PC-3 (cell line): ENCODE data around the gene FRA10AC1. TPM values are rescaled to one million over a fixed set of nuclear protein-coding genes. Genes with fewer than 3 reads are reported as not detected.

Experiments used
- ATAC-seq: fragments of 200-7000 bp; cut with Tn5 transposase; 2 replicates; pipeline ENCODE4 v1.9.1; 2020; ENCODE audit warnings: mild to moderate bottlenecking, moderate library complexity
- BruUV-seq: library from RNA; stranded (reverse); fragments of 400-500 nt; replicated peaks from 2 replicates; lab custom pipeline; 2021; lab: Mats Ljungman, UMichigan
- CTCF ChIA-PET: fragments of 300-600 bp; sonication (Branson Sonifier 250); formaldehyde crosslinking; loops from one replicate; lab custom pipeline; 2022; ENCODE audit warnings: antibody characterized with exemption; lab: Charles Lee
- POLR2A ChIA-PET: fragments of 300-600 bp; sonication (Branson Sonifier 250); formaldehyde crosslinking; loops from one replicate; lab custom pipeline; 2022; ENCODE audit warnings: antibody characterized with exemption; ENCODE audit not compliant: unreplicated experiment; lab: Charles Lee
- DNase-seq: peaks from one replicate; pipeline ENCODE4 v3.0.0-alpha.2; 2015
- H2AFZ ChIP-seq: fragments of 300-600 bp; sonication (generic); 2 replicates; pipeline ENCODE4 v1.6.0; 2016; ENCODE audit warnings: antibody characterized with exemption, low read length
- H3F3A ChIP-seq: fragments of 300-600 bp; sonication (generic); one replicate; pipeline ENCODE4 v1.6.0; 2017; ENCODE audit warnings: antibody characterized with exemption, low read length, control low read depth, mild to moderate bottlenecking; ENCODE audit not compliant: unreplicated experiment
- H3K27ac ChIP-seq: fragments of 300-600 bp; sonication (generic); 2 replicates; pipeline ENCODE4 v1.5.1; 2016; ENCODE audit warnings: mild to moderate bottlenecking, low read length
- H3K27me3 ChIP-seq: fragments of 300-600 bp; sonication (generic); 2 replicates; pipeline ENCODE4 v1.6.1; 2016; ENCODE audit warnings: low read length, mixed read lengths
- H3K36me3 ChIP-seq: fragments of 300-600 bp; sonication (generic); 2 replicates; pipeline ENCODE4 v1.6.1; 2016; ENCODE audit warnings: low read depth, mixed run types, low read length, mixed read lengths
- H3K4me1 ChIP-seq: fragments of 300-600 bp; sonication (generic); 2 replicates; pipeline ENCODE4 v1.5.1; 2016; ENCODE audit warnings: low read length; ENCODE audit not compliant: insufficient read depth
- H3K4me2 ChIP-seq: fragments of 300-600 bp; sonication (generic); 2 replicates; pipeline ENCODE4 v1.6.0; 2016; ENCODE audit warnings: low read length
- H3K4me3 ChIP-seq: fragments of 300-600 bp; sonication (generic); 2 replicates; pipeline ENCODE4 v1.5.1; 2016; ENCODE audit warnings: mild to moderate bottlenecking, low read length, mixed read lengths
- H3K79me2 ChIP-seq: fragments of 300-600 bp; sonication (generic); 2 replicates; pipeline ENCODE4 v1.6.1; 2017; ENCODE audit warnings: low read length, mixed read lengths
- H3K9ac ChIP-seq: fragments of 300-600 bp; sonication (generic); 2 replicates; pipeline ENCODE4 v1.6.0; 2016; ENCODE audit warnings: mild to moderate bottlenecking, low read length
- H3K9me2 ChIP-seq: fragments of 300-600 bp; sonication (generic); replicated peaks from 2 replicates; pipeline ENCODE4 v1.6.1; 2016; ENCODE audit warnings: mixed run types, low read length, mixed read lengths
- H3K9me3 ChIP-seq: fragments of 300-600 bp; sonication (generic); 2 replicates; pipeline ENCODE4 v1.6.1; 2016; ENCODE audit warnings: low read length, mixed read lengths
- H4K20me1 ChIP-seq: fragments of 300-600 bp; sonication (generic); 2 replicates; pipeline ENCODE4 v1.6.1; 2016; ENCODE audit warnings: low read length, mixed read lengths
- CTCF ChIP-seq: fragments of 300-600 bp; sonication (generic); conservative IDR thresholded peaks from 2 replicates; pipeline ENCODE4 v1.5.1; 2017; ENCODE audit warnings: antibody characterized with exemption, low read depth, mild to moderate bottlenecking, low read length
- EZH2 ChIP-seq: fragments of 300-600 bp; sonication (generic); IDR thresholded peaks from one replicate; pipeline ENCODE4 v1.6.1; 2017; ENCODE audit warnings: antibody characterized with exemption, mild to moderate bottlenecking, low read length; ENCODE audit not compliant: unreplicated experiment
- EZH2phosphoT487 ChIP-seq: fragments of 300-600 bp; sonication (generic); IDR thresholded peaks from 2 replicates; pipeline ENCODE4 v1.6.1; 2018; ENCODE audit warnings: mild to moderate bottlenecking, antibody characterized with exemption, low read length, borderline replicate concordance
- intact Hi-C: fragments of 100-400 bp; cut with micrococcal nuclease; formaldehyde crosslinking; loops from 2 replicates; pipeline ENCODE4 v1.9.0; 2023
- total RNA-seq: library from RNA; depleted of rRNA; stranded (reverse); fragments of >200 nt; gene quantifications from 2 replicates; pipeline ENCODE4 v1.2.3, GENCODE V29; 2014

The FRA10AC1 gene
- total RNA-seq, 1 experiment from 2014 or later: 3.8 TPM

- Histone ChIP-seq H3K4me1 (no peaks in the 10 kb centered on the region), H3K9me3 (no peaks in the 10 kb centered on the region), H3F3A (no peaks in the 10 kb centered on the region), H2AFZ (no peak overlapping the region), H3K4me2 (no peak overlapping the region), H3K4me3 (no peak overlapping the region), H3K9ac (no peak overlapping the region), H3K36me3 (peaks cover 5% of the 10 kb centered on the region; the same call in 1 of the 2 replicates), H3K27me3 (no peaks in the 10 kb centered on the region), H3K9me2 (no peaks in the 10 kb centered on the region), H3K27ac (no peak overlapping the region), H4K20me1 (no peaks in the 10 kb centered on the region), H3K79me2 (no peaks in the 10 kb centered on the region)
- ChIA-PET CTCF (no interaction called here), POLR2A (no interaction called here)
- no peak for TF ChIP-seq EZH2phosphoT487
- TF ChIP-seq EZH2: no peak
- TF ChIP-seq CTCF: no peak
- intact Hi-C loops: no loop called here
- no TSS peak for BruUV-seq
- no peak for ATAC-seq
- DNase-seq: no peak
These were observed 34.6 kb downstream of the FRA10AC1 start for GRCh38 chr10:93667795-93668194.

GRCh38 chr10:93666030-93666429, 36.4 kb downstream of the FRA10AC1 start:
- no peak overlapping the region for H3K9ac ChIP-seq
- no peaks in the 10 kb centered on the region for H3F3A ChIP-seq
- H3K9me2 ChIP-seq: no peaks in the 10 kb centered on the region
- H2AFZ ChIP-seq: no peak overlapping the region
- TF ChIP-seq EZH2phosphoT487 (no peak), EZH2 (no peak), CTCF (no peak)
- intact Hi-C loops: no loop called here
- BruUV-seq: no TSS peak
- no peak for DNase-seq
- H3K36me3 ChIP-seq: peaks cover 5% of the 10 kb centered on the region; the same call in 1 of the 2 replicates
- ATAC-seq: no peak
- H3K9me3 ChIP-seq: no peaks in the 10 kb centered on the region
- H4K20me1 ChIP-seq: no peaks in the 10 kb centered on the region
- POLR2A ChIA-PET: no interaction called here
- no peak overlapping the region for H3K4me3 ChIP-seq
- no peaks in the 10 kb centered on the region for H3K27me3 ChIP-seq
- no peaks in the 10 kb centered on the region for H3K4me1 ChIP-seq
- CTCF ChIA-PET: no interaction called here
- no peaks in the 10 kb centered on the region for H3K79me2 ChIP-seq
- no peak overlapping the region for H3K4me2 ChIP-seq
- H3K27ac ChIP-seq: no peak overlapping the region

- Histone ChIP-seq H2AFZ (no peak overlapping the region), H3K27me3 (no peaks in the 10 kb centered on the region), H3K36me3 (no peaks in the 10 kb centered on the region), H3F3A (no peaks in the 10 kb centered on the region), H3K79me2 (no peaks in the 10 kb centered on the region), H3K9ac (no peak overlapping the region), H3K9me2 (no peaks in the 10 kb centered on the region), H3K4me3 (no peak overlapping the region), H3K4me1 (peaks cover 16% of the 10 kb centered on the region), H3K9me3 (no peaks in the 10 kb centered on the region), H3K4me2 (no peak overlapping the region), H3K27ac (no peak overlapping the region), H4K20me1 (no peaks in the 10 kb centered on the region)
- intact Hi-C loops: loop anchor here (10.0 kb wide), 2 partner anchors 53 to 113 kb away; partner anchors contain the start of gene RBP4
- no peak for ATAC-seq
- CTCF ChIA-PET: no interaction called here
- POLR2A ChIA-PET: no interaction called here
- TF ChIP-seq EZH2: no peak
- TF ChIP-seq EZH2phosphoT487: no peak
- TF ChIP-seq CTCF: no peak
- no TSS peak for BruUV-seq
- DNase-seq: no peak
These were observed 44.6 kb downstream of the FRA10AC1 start for GRCh38 chr10:93657757-93658156.
